ENCODE measurements around the gene NDUFA13. TPM values are rescaled to one million over a fixed set of nuclear protein-coding genes. Genes with fewer than 3 reads are reported as not detected.
A peak's percentile ranks its signal among the peaks of the same experiment; 100 is the strongest.
"Not testable (repeated sequence)": the region's sequence is repeated elsewhere in the genome, so short reads cannot be mapped to it uniquely, and the experiment has no call there.

NDUFA13 gene
- 294 and 317 TPM in 2 replicates for total RNA-seq

GRCh38 chr19:19515642-19516519, at the start of gene NDUFA13:
Gene NDUFA13 (plus strand): TSS chr19:19516225. CDS start chr19:19516239, 14 bp downstream.
- H3K27me3 Mint-ChIP-seq = no peaks in the 10 kb centered on the region
- ATAC-seq (ENCODE audit: low read depth) = peak; percentile 90
- peak within 1 kb of the TSS; percentile 93 for H3K27ac Mint-ChIP-seq
- H3K4me1 Mint-ChIP-seq = peaks cover 37% of the 10 kb centered on the region
- intact Hi-C loops (cut with micrococcal nuclease) = loop anchor here (1.0 to 5.0 kb wide), 8 partner anchors 102 to 1506 kb away; partner anchors contain the start of genes BORCS8, GMIP, MAU2 and PBX4
- POLR2A ChIA-PET = interaction anchor here (0.5 to 2.1 kb wide), 28 partner anchors 9 to 1990 kb away, joined by 3 to 12 read pairs (median 4); partner anchors contain the start of genes ATP13A1, BORCS8, GATAD2A and NR2C2AP
- peak within 1 kb of the TSS; percentile 95 for H3K4me3 Mint-ChIP-seq
- no peaks in the 10 kb centered on the region for H3K9me3 Mint-ChIP-seq
- TF ChIP-seq, protein P1, sequence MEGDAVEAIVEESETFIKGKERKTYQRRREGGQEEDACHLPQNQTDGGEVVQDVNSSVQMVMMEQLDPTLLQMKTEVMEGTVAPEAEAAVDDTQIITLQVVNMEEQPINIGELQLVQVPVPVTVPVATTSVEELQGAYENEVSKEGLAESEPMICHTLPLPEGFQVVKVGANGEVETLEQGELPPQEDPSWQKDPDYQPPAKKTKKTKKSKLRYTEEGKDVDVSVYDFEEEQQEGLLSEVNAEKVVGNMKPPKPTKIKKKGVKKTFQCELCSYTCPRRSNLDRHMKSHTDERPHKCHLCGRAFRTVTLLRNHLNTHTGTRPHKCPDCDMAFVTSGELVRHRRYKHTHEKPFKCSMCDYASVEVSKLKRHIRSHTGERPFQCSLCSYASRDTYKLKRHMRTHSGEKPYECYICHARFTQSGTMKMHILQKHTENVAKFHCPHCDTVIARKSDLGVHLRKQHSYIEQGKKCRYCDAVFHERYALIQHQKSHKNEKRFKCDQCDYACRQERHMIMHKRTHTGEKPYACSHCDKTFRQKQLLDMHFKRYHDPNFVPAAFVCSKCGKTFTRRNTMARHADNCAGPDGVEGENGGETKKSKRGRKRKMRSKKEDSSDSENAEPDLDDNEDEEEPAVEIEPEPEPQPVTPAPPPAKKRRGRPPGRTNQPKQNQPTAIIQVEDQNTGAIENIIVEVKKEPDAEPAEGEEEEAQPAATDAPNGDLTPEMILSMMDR (IDR thresholded peaks at IDR 0.05) = no peak
- CTCF ChIA-PET = interaction anchor here (1.0 to 1.5 kb wide), 2 partner anchors 17 to 110 kb away, joined by 4 to 5 read pairs; partner anchors contain the start of gene GATAD2A
- peaks cover 23% of the 10 kb centered on the region for H3K36me3 Mint-ChIP-seq (ENCODE audit: low read depth)
- DNase-seq = peak; percentile 97

- POLR2A ChIA-PET = interaction anchor here (0.6 kb wide), 1 partner anchor 793 kb away, joined by 3 read pairs; no protein-coding TSS in a partner anchor
- no peaks in the 10 kb centered on the region for H3K27me3 Mint-ChIP-seq
- peaks cover 54% of the 10 kb centered on the region for H3K4me1 Mint-ChIP-seq
- DNase-seq (no peak), ATAC-seq (ENCODE audit: low read depth) (no peak)
- CTCF ChIA-PET = no interaction called here
- H3K4me3 Mint-ChIP-seq = no peak overlapping the region
- peaks cover 58% of the 10 kb centered on the region for H3K36me3 Mint-ChIP-seq (ENCODE audit: low read depth)
- peaks cover 16% of the 10 kb centered on the region for H3K9me3 Mint-ChIP-seq
- TF ChIP-seq, protein P1 (IDR thresholded peaks at IDR 0.05) = no peak
- intact Hi-C loops (cut with micrococcal nuclease) = no loop called here
- H3K27ac Mint-ChIP-seq = no peak overlapping the region
These were observed 47.5 kb upstream of the NDUFA13 start for GRCh38 chr19:19468424-19469050.

DNA sequence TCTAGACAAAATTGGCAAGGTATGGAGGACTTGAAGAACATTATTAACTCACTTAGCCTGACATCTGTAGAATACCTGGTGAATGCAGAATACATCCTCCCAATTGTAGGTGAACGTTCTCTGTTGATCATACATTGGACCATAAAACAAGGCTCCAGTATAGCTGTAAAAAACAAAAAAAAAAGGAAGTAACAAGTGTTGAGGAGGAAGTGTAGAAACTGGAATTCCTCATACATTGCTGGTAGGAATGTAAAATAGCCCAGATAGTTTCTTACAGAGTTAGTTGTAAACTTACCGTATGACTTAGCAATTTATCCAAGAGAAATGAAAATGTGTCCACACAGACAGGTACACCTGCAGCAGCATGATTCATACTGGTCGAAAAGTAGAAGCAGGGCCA, 45.4 kb upstream of the NDUFA13 start:
- Mint-ChIP-seq H3K27ac (peak overlapping the region; percentile 79), H3K9me3 (peaks cover 16% of the 10 kb centered on the region), H3K36me3 (ENCODE audit: low read depth) (peaks cover 51% of the 10 kb centered on the region), H3K4me1 (peaks cover 63% of the 10 kb centered on the region), H3K4me3 (peak overlapping the region; percentile 42), H3K27me3 (no peaks in the 10 kb centered on the region)
- CTCF ChIA-PET = no interaction called here
- intact Hi-C loops (cut with micrococcal nuclease) = no loop called here
- DNase-seq = no peak
- POLR2A ChIA-PET = no interaction called here
- ATAC-seq (ENCODE audit: low read depth) = no peak
- TF ChIP-seq, protein P1 (IDR thresholded peaks at IDR 0.05) = no peak

DNA sequence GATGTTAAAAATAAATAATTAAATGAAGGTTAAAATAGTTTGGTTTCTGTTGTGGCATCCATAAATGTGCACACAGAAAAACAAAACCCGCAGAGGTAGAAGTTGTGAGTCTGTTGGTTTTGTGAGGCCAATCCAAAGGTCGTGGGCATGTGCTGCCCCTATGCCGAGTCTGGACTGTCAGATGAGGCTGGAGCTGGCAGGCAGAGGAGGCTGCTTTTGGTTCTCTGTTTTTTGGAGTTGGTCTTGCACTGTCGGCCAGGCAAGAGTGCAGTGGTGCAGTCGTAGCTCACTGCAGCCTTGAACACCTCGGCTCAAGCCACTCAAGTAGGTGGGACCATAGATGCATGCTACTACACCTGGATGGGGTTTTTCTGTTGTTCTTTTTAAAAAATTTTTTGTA, 44.3 kb upstream of the NDUFA13 start:
- Mint-ChIP-seq H3K36me3 (ENCODE audit: low read depth) (peaks cover 44% of the 10 kb centered on the region), H3K27ac (peak overlapping the region; percentile 79), H3K27me3 (no peaks in the 10 kb centered on the region), H3K9me3 (peaks cover 16% of the 10 kb centered on the region), H3K4me1 (peaks cover 66% of the 10 kb centered on the region), H3K4me3 (peak overlapping the region; percentile 64)
- intact Hi-C loops (cut with micrococcal nuclease) = no loop called here
- POLR2A ChIA-PET = interaction anchor here (0.5 to 0.9 kb wide), 4 partner anchors 29 to 431 kb away, joined by 3 read pairs; partner anchors contain the start of gene ATP13A1
- CTCF ChIA-PET = no interaction called here
- DNase-seq (no peak), ATAC-seq (ENCODE audit: low read depth) (peak; percentile 65)
- TF ChIP-seq, protein P1 (IDR thresholded peaks at IDR 0.05) = no peak

DNA sequence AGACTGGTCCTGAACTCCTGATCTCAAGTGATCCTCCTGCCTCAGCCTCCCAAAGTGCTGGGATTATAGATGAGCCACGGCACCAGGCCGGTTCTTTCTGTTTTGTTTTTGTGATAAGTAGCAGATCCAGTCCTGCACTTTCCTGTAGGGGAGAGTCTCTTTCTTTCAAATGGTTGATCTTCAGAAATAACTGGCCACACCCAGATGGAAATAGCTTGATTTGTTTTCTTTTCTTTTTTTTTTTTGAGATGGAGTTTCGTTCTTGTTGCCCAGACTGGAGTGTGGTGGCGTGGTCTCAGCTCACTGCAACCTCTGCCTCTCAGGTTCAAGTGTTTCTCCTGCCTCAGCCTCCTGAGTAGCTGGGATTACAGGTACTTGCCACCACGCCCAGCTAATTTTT, 43.9 kb upstream of the NDUFA13 start:
- Mint-ChIP-seq H3K9me3 (peaks cover 16% of the 10 kb centered on the region), H3K4me1 (peaks cover 70% of the 10 kb centered on the region), H3K27ac (peak overlapping the region; percentile 79), H3K36me3 (ENCODE audit: low read depth) (peaks cover 44% of the 10 kb centered on the region), H3K4me3 (peak overlapping the region; percentile 64)
- intact Hi-C loops (cut with micrococcal nuclease); ATAC-seq (ENCODE audit: low read depth); DNase-seq; CTCF ChIA-PET; H3K27me3 Mint-ChIP-seq: not testable (repeated sequence)
- POLR2A ChIA-PET = interaction anchor here (0.6 to 0.9 kb wide), 3 partner anchors 29 to 430 kb away, joined by 3 read pairs; no protein-coding TSS in a partner anchor

Measured in activated B cell treated with CpG ODN at 0.5 μM for 24 hours (primary cell).